NB4 (cell line): ENCODE data around the gene HOXB6.

Experiments used
- CTCF ChIP-seq: IDR thresholded peaks from one replicate; pipeline ENCODE4 v1.5.1; 2012; ENCODE audit warnings: low read depth, low read length
- MAX ChIP-seq: IDR thresholded peaks from 2 replicates; pipeline ENCODE4 v1.6.1; 2011; ENCODE audit warnings: low read depth, low read length
- MYC ChIP-seq: IDR thresholded peaks from 2 replicates; pipeline ENCODE4 v1.6.1; 2011; ENCODE audit warnings: low read depth, low read length
- POLR2A ChIP-seq: IDR thresholded peaks from 2 replicates; pipeline ENCODE4 v1.6.1; 2011; ENCODE audit warnings: mild to moderate bottlenecking; ENCODE audit not compliant: insufficient read length; ENCODE audit errors: extremely low read depth

DNA sequence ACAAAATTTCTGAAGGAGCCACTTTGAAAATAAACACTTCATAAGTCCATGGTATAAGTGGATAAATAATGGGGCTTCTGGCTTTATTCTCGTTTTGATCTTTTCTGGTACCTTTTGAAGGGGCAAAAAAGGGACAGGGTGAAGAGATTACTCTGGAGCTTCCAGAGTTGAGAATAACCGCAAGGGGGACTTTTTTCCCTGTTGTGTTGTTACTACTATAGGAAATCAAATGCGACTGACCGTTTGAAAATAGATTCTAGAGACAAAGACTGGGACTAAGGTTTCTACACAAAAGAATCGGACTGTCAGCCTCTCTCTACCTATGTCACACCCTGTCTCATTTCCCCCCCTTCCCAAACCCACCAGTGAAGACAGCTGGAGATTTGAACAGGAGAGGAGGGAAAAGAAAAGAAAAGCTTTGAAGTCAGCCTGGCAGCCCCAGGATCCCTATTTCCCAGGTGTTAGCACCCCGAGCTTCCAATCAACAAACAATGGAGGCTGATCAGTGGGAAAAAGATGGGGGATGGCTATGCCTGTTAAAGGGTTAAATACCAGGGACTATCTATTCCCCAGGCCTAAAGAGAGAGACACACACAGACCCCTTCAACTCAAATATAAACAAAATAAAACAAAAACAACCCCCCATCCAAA is 35.0 kb downstream of the HOXB6 start:
- TF ChIP-seq CTCF (no peak), MYC (no peak), POLR2A (no peak), MAX (no peak)
